ENCODE data around the gene RAD51B. TPM values are rescaled to one million over a fixed set of nuclear protein-coding genes. Genes with fewer than 3 reads are reported as not detected.

RAD51B gene
- polyA plus RNA-seq, 3 donors = 3.6 to 11.6 (median 9.4) TPM

- no peak for DNase-seq
- no CpG with 5 or more reads among the region's 4 CpGs for WGBS (ENCODE audit: insufficient coverage)
- no peaks in the 10 kb centered on the region for H4K20me1 ChIP-seq (ENCODE audit: insufficient read depth, low read length)
- H3K27me3 ChIP-seq (ENCODE audit: control insufficient read depth in 2 of 2, insufficient read depth in 2 of 2, low read length in 2 of 2) = no peaks in the 10 kb centered on the region
- no peak overlapping the region for H3K4me2 ChIP-seq (replicated peaks; ENCODE audit: extremely low read depth, low read length, poor library complexity, severe bottlenecking)
- no peak overlapping the region for H3K9ac ChIP-seq (ENCODE audit: insufficient read depth, low read length, poor library complexity, severe bottlenecking)
- peaks cover 23% of the 10 kb centered on the region for H3K4me1 Mint-ChIP-seq
- no peak overlapping the region for H2AFZ ChIP-seq (ENCODE audit: insufficient read depth, low read depth, low read length, poor library complexity, severe bottlenecking)
- no peaks in the 10 kb centered on the region for H3K79me2 ChIP-seq (ENCODE audit: insufficient read depth, low read length)
- no peak overlapping the region for H3K27ac ChIP-seq (ENCODE audit: low read depth in 1 of 2, low read length in 2 of 2)
- H3K36me3 Mint-ChIP-seq = peaks cover 4 to 12% of the 10 kb centered on the region in 2 donors
- no peak overlapping the region for H3K27ac Mint-ChIP-seq
- H3K9me3 ChIP-seq (replicated peaks in 1 of 2; ENCODE audit: control insufficient read depth in 1 of 2, insufficient read depth in 1 of 2, low read length in 2 of 2) = peaks cover 1% of the 10 kb centered on the region in 2 donors
- intact Hi-C loops (cut with micrococcal nuclease) = no loop called here
- no peak overlapping the region for H3K4me3 ChIP-seq (replicated peaks in 1 of 3; ENCODE audit: low read depth in 2 of 3, low read length in 3 of 3)
- no peaks in the 10 kb centered on the region for H3K36me3 ChIP-seq (replicated peaks in 1 of 2; ENCODE audit: control insufficient read depth in 1 of 2, insufficient read depth in 2 of 2, low read length in 2 of 2)
- peaks cover under 1 to 6% (median 2%) of the 10 kb centered on the region in 7 donors for H3K9me3 Mint-ChIP-seq
- H3K4me3 Mint-ChIP-seq = no peak overlapping the region
- peaks cover 5 to 13% of the 10 kb centered on the region in 2 donors for H3K4me1 ChIP-seq (ENCODE audit: control insufficient read depth in 1 of 2, insufficient read depth in 2 of 2, low read length in 2 of 2)
- H3K27me3 Mint-ChIP-seq (ENCODE audit: low read depth in 3 of 3) = peaks cover 0 to 6% (median 3%) of the 10 kb centered on the region in 3 donors
- no peak for TF ChIP-seq CTCF (IDR thresholded peaks at IDR 0.05)
Observed at GRCh38 chr14:68297039-68297438, 477.5 kb downstream of the RAD51B start.

GRCh38 chr14:68297876-68298468 is 478.4 kb downstream of the RAD51B start:
- H3K36me3 Mint-ChIP-seq = peaks cover 13 to 15% of the 10 kb centered on the region in 2 donors
- peaks cover 9 to 14% (median 10%) of the 10 kb centered on the region in 7 donors for H3K9me3 Mint-ChIP-seq
- peaks cover 5 to 13% of the 10 kb centered on the region in 2 donors for H3K4me1 ChIP-seq (ENCODE audit: control insufficient read depth in 1 of 2, insufficient read depth in 2 of 2, low read length in 2 of 2)
- H3K9ac ChIP-seq (ENCODE audit: insufficient read depth, low read length, poor library complexity, severe bottlenecking) = no peak overlapping the region
- no peak for TF ChIP-seq CTCF (IDR thresholded peaks at IDR 0.05)
- H4K20me1 ChIP-seq (ENCODE audit: insufficient read depth, low read length) = no peaks in the 10 kb centered on the region
- peaks cover 19% of the 10 kb centered on the region for H3K4me1 Mint-ChIP-seq
- intact Hi-C loops (cut with micrococcal nuclease) = no loop called here
- H3K79me2 ChIP-seq (ENCODE audit: insufficient read depth, low read length) = no peaks in the 10 kb centered on the region
- WGBS (ENCODE audit: insufficient coverage) = 100% methylated on average over 1 of the region's 4 CpGs
- H3K27me3 ChIP-seq (ENCODE audit: control insufficient read depth in 2 of 2, insufficient read depth in 2 of 2, low read length in 2 of 2) = no peaks in the 10 kb centered on the region
- H3K36me3 ChIP-seq (replicated peaks in 1 of 2; ENCODE audit: control insufficient read depth in 1 of 2, insufficient read depth in 2 of 2, low read length in 2 of 2) = no peaks in the 10 kb centered on the region
- H3K4me3 ChIP-seq (replicated peaks in 1 of 3; ENCODE audit: low read depth in 2 of 3, low read length in 3 of 3) = no peak overlapping the region
- H2AFZ ChIP-seq (ENCODE audit: insufficient read depth, low read depth, low read length, poor library complexity, severe bottlenecking) = peak overlapping the region; percentile 54
- no peak overlapping the region for H3K4me3 Mint-ChIP-seq
- no peak overlapping the region for H3K27ac ChIP-seq (ENCODE audit: low read depth in 1 of 2, low read length in 2 of 2)
- peak overlapping the region in 3 of 7 donors; percentile 15 to 81 (median 48) for H3K27ac Mint-ChIP-seq
- no peak overlapping the region for H3K4me2 ChIP-seq (replicated peaks; ENCODE audit: extremely low read depth, low read length, poor library complexity, severe bottlenecking)
- H3K27me3 Mint-ChIP-seq (ENCODE audit: low read depth in 3 of 3) = peaks cover 0 to 7% (median 3%) of the 10 kb centered on the region in 3 donors
- peaks cover 5 to 10% of the 10 kb centered on the region in 2 donors for H3K9me3 ChIP-seq (replicated peaks in 1 of 2; ENCODE audit: control insufficient read depth in 1 of 2, insufficient read depth in 1 of 2, low read length in 2 of 2)
- DNase-seq = peak in 1 of 3 donors; percentile 19
